ENCODE results near the gene B3GNT2.

B3GNT2 gene

GRCh38 chr2:62264186-62264585 is 68.3 kb downstream of the B3GNT2 start:
- no peak for TF ChIP-seq NFIC (IDR thresholded peaks at IDR 0.05)
- no peak for TF ChIP-seq TCF12 (IDR thresholded peaks at IDR 0.05; ENCODE audit: low read depth)
- no peak for TF ChIP-seq FOXM1 (IDR thresholded peaks at IDR 0.05; ENCODE audit: borderline replicate concordance, low read depth)
- TF ChIP-seq TEAD4 (IDR thresholded peaks at IDR 0.05): no peak
- no peak for TF ChIP-seq ZBTB7A (IDR thresholded peaks at IDR 0.05; ENCODE audit: low read depth)
- TF ChIP-seq REST (IDR thresholded peaks at IDR 0.05; ENCODE audit: low read depth): no peak
- TF ChIP-seq MAX (IDR thresholded peaks at IDR 0.05): no peak
- no peak for TF ChIP-seq USF1 (IDR thresholded peaks at IDR 0.05)
- no peak for TF ChIP-seq CREB1 (IDR thresholded peaks at IDR 0.05; ENCODE audit: low read depth)
- TF ChIP-seq CEBPB (IDR thresholded peaks at IDR 0.05): no peak
- TF ChIP-seq EP300 (IDR thresholded peaks at IDR 0.05; ENCODE audit: borderline replicate concordance): no peak

GRCh38 chr2:62265106-62265505 is 69.2 kb downstream of the B3GNT2 start:
- TF ChIP-seq NFIC (IDR thresholded peaks at IDR 0.05): no peak
- no peak for TF ChIP-seq FOXM1 (IDR thresholded peaks at IDR 0.05; ENCODE audit: borderline replicate concordance, low read depth)
- TF ChIP-seq MAX (IDR thresholded peaks at IDR 0.05): no peak
- no peak for TF ChIP-seq REST (IDR thresholded peaks at IDR 0.05; ENCODE audit: low read depth)
- TF ChIP-seq TEAD4 (IDR thresholded peaks at IDR 0.05): no peak
- no peak for TF ChIP-seq RAD21 (IDR thresholded peaks at IDR 0.05; ENCODE audit: low read depth)
- TF ChIP-seq ZBTB7A (IDR thresholded peaks at IDR 0.05; ENCODE audit: low read depth): no peak
- no peak for TF ChIP-seq CREB1 (IDR thresholded peaks at IDR 0.05; ENCODE audit: low read depth)
- TF ChIP-seq EP300 (IDR thresholded peaks at IDR 0.05; ENCODE audit: borderline replicate concordance): no peak
- TF ChIP-seq TAF1 (IDR thresholded peaks at IDR 0.05; ENCODE audit: low read depth): no peak
- TF ChIP-seq EGR1 (IDR thresholded peaks at IDR 0.05): no peak
- no peak for TF ChIP-seq TCF12 (IDR thresholded peaks at IDR 0.05; ENCODE audit: low read depth)
- TF ChIP-seq YY1 (IDR thresholded peaks at IDR 0.05; ENCODE audit: low read depth): no peak
- TF ChIP-seq USF1 (IDR thresholded peaks at IDR 0.05): no peak
- TF ChIP-seq CEBPB (IDR thresholded peaks at IDR 0.05): no peak

GRCh38 chr2:62266433-62267038 is 70.6 kb downstream of the B3GNT2 start:
- no peak for TF ChIP-seq ZBTB7A (IDR thresholded peaks at IDR 0.05; ENCODE audit: low read depth)
- TF ChIP-seq REST (IDR thresholded peaks at IDR 0.05; ENCODE audit: low read depth): no peak
- no peak for TF ChIP-seq USF1 (IDR thresholded peaks at IDR 0.05)
- TF ChIP-seq TCF12 (IDR thresholded peaks at IDR 0.05; ENCODE audit: low read depth): no peak
- no peak for TF ChIP-seq FOXM1 (IDR thresholded peaks at IDR 0.05; ENCODE audit: borderline replicate concordance, low read depth)
- TF ChIP-seq EGR1 (IDR thresholded peaks at IDR 0.05): no peak
- no peak for TF ChIP-seq MAX (IDR thresholded peaks at IDR 0.05)
- TF ChIP-seq EP300 (IDR thresholded peaks at IDR 0.05; ENCODE audit: borderline replicate concordance): no peak
- no peak for TF ChIP-seq YY1 (IDR thresholded peaks at IDR 0.05; ENCODE audit: low read depth)
- TF ChIP-seq TEAD4 (IDR thresholded peaks at IDR 0.05): no peak
- no peak for TF ChIP-seq CEBPB (IDR thresholded peaks at IDR 0.05)
- no peak for TF ChIP-seq CREB1 (IDR thresholded peaks at IDR 0.05; ENCODE audit: low read depth)

- TF ChIP-seq RAD21 (IDR thresholded peaks at IDR 0.05; ENCODE audit: low read depth) (no peak), CEBPB (IDR thresholded peaks at IDR 0.05) (no peak), YY1 (IDR thresholded peaks at IDR 0.05; ENCODE audit: low read depth) (no peak), ZBTB7A (IDR thresholded peaks at IDR 0.05; ENCODE audit: low read depth) (no peak), TCF12 (IDR thresholded peaks at IDR 0.05; ENCODE audit: low read depth) (no peak), FOXM1 (IDR thresholded peaks at IDR 0.05; ENCODE audit: borderline replicate concordance, low read depth) (no peak), CREB1 (IDR thresholded peaks at IDR 0.05; ENCODE audit: low read depth) (no peak), TAF1 (IDR thresholded peaks at IDR 0.05; ENCODE audit: low read depth) (no peak), REST (IDR thresholded peaks at IDR 0.05; ENCODE audit: low read depth) (no peak), MAX (IDR thresholded peaks at IDR 0.05) (no peak), EGR1 (IDR thresholded peaks at IDR 0.05) (no peak), TEAD4 (IDR thresholded peaks at IDR 0.05) (no peak), EP300 (IDR thresholded peaks at IDR 0.05; ENCODE audit: borderline replicate concordance) (no peak), NFIC (IDR thresholded peaks at IDR 0.05) (no peak), USF1 (IDR thresholded peaks at IDR 0.05) (no peak)
These were observed 71.8 kb downstream of the B3GNT2 start for GRCh38 chr2:62267696-62268095.

Data from Ishikawa (cell line).